Measurements from ENCODE around the gene SLC39A8.

DNA sequence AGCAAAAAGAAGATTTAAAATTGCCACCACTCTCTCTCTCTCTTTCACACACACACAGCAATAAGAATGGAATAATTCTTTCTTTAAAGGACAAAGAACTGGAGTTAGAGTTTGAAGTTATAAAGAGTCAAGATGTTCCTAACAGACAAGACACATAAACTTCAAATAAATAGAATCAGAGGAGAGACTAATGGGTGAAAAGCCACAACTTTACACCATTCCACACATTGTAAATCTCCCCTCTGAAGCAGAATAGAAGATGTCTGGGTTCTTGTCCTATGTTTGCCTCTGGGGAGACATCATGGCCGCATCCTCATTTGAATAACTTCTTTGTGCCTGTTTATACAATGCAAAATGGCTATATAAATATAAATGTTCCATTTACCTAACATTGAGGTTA lies 39.6 kb downstream of the SLC39A8 start:
- TF ChIP-seq POLR2A (IDR thresholded peaks at IDR 0.05) = no peak
- TF ChIP-seq, protein P1, sequence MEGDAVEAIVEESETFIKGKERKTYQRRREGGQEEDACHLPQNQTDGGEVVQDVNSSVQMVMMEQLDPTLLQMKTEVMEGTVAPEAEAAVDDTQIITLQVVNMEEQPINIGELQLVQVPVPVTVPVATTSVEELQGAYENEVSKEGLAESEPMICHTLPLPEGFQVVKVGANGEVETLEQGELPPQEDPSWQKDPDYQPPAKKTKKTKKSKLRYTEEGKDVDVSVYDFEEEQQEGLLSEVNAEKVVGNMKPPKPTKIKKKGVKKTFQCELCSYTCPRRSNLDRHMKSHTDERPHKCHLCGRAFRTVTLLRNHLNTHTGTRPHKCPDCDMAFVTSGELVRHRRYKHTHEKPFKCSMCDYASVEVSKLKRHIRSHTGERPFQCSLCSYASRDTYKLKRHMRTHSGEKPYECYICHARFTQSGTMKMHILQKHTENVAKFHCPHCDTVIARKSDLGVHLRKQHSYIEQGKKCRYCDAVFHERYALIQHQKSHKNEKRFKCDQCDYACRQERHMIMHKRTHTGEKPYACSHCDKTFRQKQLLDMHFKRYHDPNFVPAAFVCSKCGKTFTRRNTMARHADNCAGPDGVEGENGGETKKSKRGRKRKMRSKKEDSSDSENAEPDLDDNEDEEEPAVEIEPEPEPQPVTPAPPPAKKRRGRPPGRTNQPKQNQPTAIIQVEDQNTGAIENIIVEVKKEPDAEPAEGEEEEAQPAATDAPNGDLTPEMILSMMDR (IDR thresholded peaks at IDR 0.05) = no peak

All from adrenal gland (tissue), 5 donors.